OCI-LY7 (cell line): ENCODE measurements around the gene LIPH.

ENCODE experiments used
- CTCF ChIP-seq: fragments of 200-600 bp; sonication (generic); conservative IDR thresholded peaks from 2 replicates; pipeline ENCODE4 v1.5.1; 2014; ENCODE audit warnings: mild to moderate bottlenecking, antibody characterized with exemption, low read length, moderate library complexity, mixed read lengths
- EZH2phosphoT487 ChIP-seq: fragments of 200-600 bp; sonication (generic); IDR thresholded peaks from 2 replicates; pipeline ENCODE4 v1.6.1; 2018; ENCODE audit warnings: low read depth, borderline replicate concordance, mild to moderate bottlenecking, mixed run types, antibody characterized with exemption, low read length, moderate library complexity, mixed read lengths

DNA sequence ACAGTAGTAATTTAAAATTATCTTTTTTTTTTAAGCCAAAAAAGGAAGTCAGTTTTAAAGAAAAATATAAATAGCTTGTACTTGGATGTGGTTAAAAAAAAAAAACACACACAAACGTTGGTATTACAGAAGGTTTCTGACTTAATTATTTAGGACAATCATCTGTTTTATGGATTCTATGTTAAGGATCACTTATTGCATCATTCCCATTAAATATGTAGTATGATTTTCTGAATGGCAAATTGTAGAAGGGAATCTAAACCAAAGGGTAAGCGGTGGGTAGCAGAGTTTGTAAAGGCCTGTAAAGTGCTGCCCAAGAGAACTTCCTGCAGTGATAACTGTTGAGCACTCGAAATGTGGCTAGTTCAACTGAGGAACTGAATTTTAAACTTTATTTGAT is 41.7 kb upstream of the LIPH start:
- TF ChIP-seq CTCF (no peak), EZH2phosphoT487 (no peak)
